ENCODE data around the gene CDK17. TPM values are rescaled to one million over a fixed set of nuclear protein-coding genes. Genes with fewer than 3 reads are reported as not detected.

Gene CDK17
- total RNA-seq, 2 experiments from 2014 or later: 41.5 to 42.5 TPM

- POLR2A ChIA-PET: no interaction called here
- no peaks in the 10 kb centered on the region for H3K27me3 Mint-ChIP-seq
- no peak for DNase-seq
- no peak overlapping the region for H3K4me3 Mint-ChIP-seq
- no peak overlapping the region for H3K27ac Mint-ChIP-seq
- H3K4me1 Mint-ChIP-seq: peaks cover 13% of the 10 kb centered on the region
- CTCF ChIA-PET: no interaction called here
- H3K9me3 Mint-ChIP-seq: no peaks in the 10 kb centered on the region
- H3K36me3 Mint-ChIP-seq (ENCODE audit: low read depth): peaks cover 36% of the 10 kb centered on the region
Measured at GRCh38 chr12:96300064-96300463, 100.2 kb downstream of the CDK17 start.

DNA sequence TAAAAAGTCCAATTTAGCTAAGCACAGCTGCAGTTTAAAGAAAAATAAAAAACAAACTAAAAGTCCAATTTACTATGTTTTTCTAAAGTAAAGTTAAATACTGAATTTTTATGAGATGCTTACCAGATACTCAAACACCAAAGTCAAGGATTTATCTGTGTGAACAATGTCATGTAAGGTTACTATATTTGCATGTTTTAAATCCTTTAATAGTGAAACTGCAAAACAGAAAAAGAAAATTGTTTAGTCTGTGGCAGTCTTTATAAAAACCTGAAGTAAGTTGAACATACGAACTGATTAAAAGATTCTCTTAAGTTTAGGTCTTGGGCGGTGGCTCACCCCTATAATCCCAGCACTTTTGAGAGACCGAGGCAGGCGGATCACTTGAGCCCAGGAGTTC lies 102.7 kb downstream of the CDK17 start:
- ChIA-PET CTCF (interaction anchor here (0.7 kb wide), 2 partner anchors 55 to 219 kb away, joined by 3 read pairs; no protein-coding TSS in a partner anchor), POLR2A (interaction anchor here (1.5 kb wide), 1 partner anchor 103 kb away, joined by 4 read pairs; the partner anchor contains the start of gene CDK17)
- peaks cover 18% of the 10 kb centered on the region for H3K4me1 Mint-ChIP-seq
- no peaks in the 10 kb centered on the region for H3K9me3 Mint-ChIP-seq
- peaks cover 52% of the 10 kb centered on the region for H3K36me3 Mint-ChIP-seq (ENCODE audit: low read depth)
- no peak overlapping the region for H3K4me3 Mint-ChIP-seq
- DNase-seq: no peak
- H3K27ac Mint-ChIP-seq: no peak overlapping the region
- H3K27me3 Mint-ChIP-seq: no peaks in the 10 kb centered on the region

DNA sequence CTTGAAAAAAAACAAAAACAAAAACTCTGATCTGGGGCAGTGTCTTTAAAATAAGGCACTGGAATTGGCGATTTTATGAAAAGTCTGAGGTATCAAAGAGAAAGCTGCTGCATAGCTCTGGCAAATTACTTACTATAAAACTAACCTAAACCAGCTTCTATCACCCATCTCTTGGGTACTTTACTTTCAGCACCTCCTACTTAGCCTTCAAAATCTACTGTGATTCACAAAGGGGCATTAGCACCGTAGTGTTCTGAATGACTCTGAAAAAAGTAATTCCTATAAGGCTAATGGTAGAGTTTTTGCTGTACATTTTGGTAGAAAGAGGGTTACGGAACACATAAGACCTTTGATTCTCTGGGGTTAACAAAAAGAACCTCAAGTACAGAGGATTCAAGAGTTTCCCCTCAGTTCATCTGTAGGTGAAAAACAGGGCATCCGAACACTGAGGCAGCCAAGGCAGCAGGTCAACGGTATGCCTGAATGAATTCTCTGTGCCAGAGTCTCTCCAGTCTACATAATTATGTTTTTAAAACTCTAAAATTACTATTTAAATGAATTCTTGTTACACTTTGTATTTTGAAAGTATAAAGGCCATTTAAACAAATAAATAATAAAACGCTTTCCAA lies 104.6 kb downstream of the CDK17 start:
- no peak for DNase-seq
- Mint-ChIP-seq H3K4me3 (no peak overlapping the region), H3K4me1 (peaks cover 15% of the 10 kb centered on the region), H3K27me3 (no peaks in the 10 kb centered on the region), H3K27ac (no peak overlapping the region), H3K36me3 (ENCODE audit: low read depth) (peaks cover 56% of the 10 kb centered on the region), H3K9me3 (no peaks in the 10 kb centered on the region)
- ChIA-PET POLR2A (interaction anchor here (0.7 to 1.5 kb wide), 3 partner anchors 104 to 105 kb away, joined by 3 to 4 read pairs (median 3); partner anchors contain the start of gene CDK17), CTCF (interaction anchor here (1.3 to 1.6 kb wide), 2 partner anchors 12 to 83 kb away, joined by 3 read pairs; no protein-coding TSS in a partner anchor)

DNA sequence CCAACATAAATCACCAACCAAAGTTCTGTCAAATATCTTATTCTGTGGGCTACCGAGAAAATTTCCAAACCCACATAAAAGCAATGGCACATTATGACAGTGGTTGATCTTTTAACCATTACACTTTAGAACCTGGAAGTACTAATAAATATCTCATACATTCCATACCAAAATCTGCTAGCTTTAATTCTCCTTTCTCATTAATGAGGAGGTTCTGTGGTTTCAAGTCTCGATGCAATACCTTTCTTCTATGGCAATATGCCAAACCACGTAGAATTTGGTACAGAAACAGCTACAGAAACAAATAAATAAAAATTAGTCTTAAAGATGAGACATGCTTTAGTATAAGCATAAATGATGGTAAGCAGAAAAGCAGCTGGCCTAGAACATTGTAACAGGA lies 105.4 kb downstream of the CDK17 start:
- DNase-seq: no peak
- Mint-ChIP-seq H3K9me3 (no peaks in the 10 kb centered on the region), H3K27ac (no peak overlapping the region), H3K36me3 (ENCODE audit: low read depth) (peaks cover 52% of the 10 kb centered on the region), H3K4me1 (peaks cover 15% of the 10 kb centered on the region), H3K27me3 (no peaks in the 10 kb centered on the region), H3K4me3 (no peak overlapping the region)
- ChIA-PET CTCF (interaction anchor here (1.3 to 1.6 kb wide), 2 partner anchors 13 to 83 kb away, joined by 3 read pairs; no protein-coding TSS in a partner anchor), POLR2A (interaction anchor here (1.1 kb wide), 1 partner anchor 106 kb away, joined by 3 read pairs; the partner anchor contains the start of gene CDK17)

GRCh38 chr12:96293093-96293492 lies 107.1 kb downstream of the CDK17 start:
- POLR2A ChIA-PET: no interaction called here
- Mint-ChIP-seq H3K36me3 (ENCODE audit: low read depth) (peaks cover 57% of the 10 kb centered on the region), H3K27me3 (no peaks in the 10 kb centered on the region), H3K9me3 (no peaks in the 10 kb centered on the region), H3K4me3 (no peak overlapping the region), H3K4me1 (peaks cover 13% of the 10 kb centered on the region), H3K27ac (no peak overlapping the region)
- DNase-seq: no peak
- CTCF ChIA-PET: no interaction called here

GRCh38 chr12:96289067-96289466 lies 111.2 kb downstream of the CDK17 start:
- no peaks in the 10 kb centered on the region for H3K27me3 Mint-ChIP-seq
- H3K36me3 Mint-ChIP-seq (ENCODE audit: low read depth): peaks cover 63% of the 10 kb centered on the region
- ChIA-PET CTCF (no interaction called here), POLR2A (no interaction called here)
- no peak for DNase-seq
- H3K4me1 Mint-ChIP-seq: peaks cover 8% of the 10 kb centered on the region
- H3K4me3 Mint-ChIP-seq: no peak overlapping the region
- no peaks in the 10 kb centered on the region for H3K9me3 Mint-ChIP-seq
- no peak overlapping the region for H3K27ac Mint-ChIP-seq

- POLR2A ChIA-PET: interaction anchor here (1.0 to 1.1 kb wide), 2 partner anchors 114 to 115 kb away, joined by 3 read pairs; partner anchors contain the start of gene CDK17
- H3K27me3 Mint-ChIP-seq: no peaks in the 10 kb centered on the region
- DNase-seq: no peak
- peaks cover 8% of the 10 kb centered on the region for H3K4me1 Mint-ChIP-seq
- peaks cover 73% of the 10 kb centered on the region for H3K36me3 Mint-ChIP-seq (ENCODE audit: low read depth)
- CTCF ChIA-PET: interaction anchor here (0.7 kb wide), 1 partner anchor 9 kb away, joined by 3 read pairs; no protein-coding TSS in a partner anchor
- H3K4me3 Mint-ChIP-seq: no peak overlapping the region
- no peaks in the 10 kb centered on the region for H3K9me3 Mint-ChIP-seq
- H3K27ac Mint-ChIP-seq: no peak overlapping the region
Measured at GRCh38 chr12:96285158-96285557, 115.1 kb downstream of the CDK17 start.

GRCh38 chr12:96274331-96274730 lies 125.9 kb downstream of the CDK17 start:
- Mint-ChIP-seq H3K4me3 (no peak overlapping the region), H3K27me3 (no peaks in the 10 kb centered on the region), H3K4me1 (peaks cover 7% of the 10 kb centered on the region), H3K36me3 (ENCODE audit: low read depth) (peaks cover 74% of the 10 kb centered on the region), H3K27ac (no peak overlapping the region), H3K9me3 (no peaks in the 10 kb centered on the region)
- CTCF ChIA-PET: no interaction called here
- DNase-seq: no peak
- POLR2A ChIA-PET: no interaction called here

- no peaks in the 10 kb centered on the region for H3K9me3 Mint-ChIP-seq
- no peaks in the 10 kb centered on the region for H3K27me3 Mint-ChIP-seq
- CTCF ChIA-PET: interaction anchor here (1.3 kb wide), 1 partner anchor 245 kb away, joined by 3 read pairs; no protein-coding TSS in a partner anchor
- peaks cover 81% of the 10 kb centered on the region for H3K36me3 Mint-ChIP-seq (ENCODE audit: low read depth)
- no peak for DNase-seq
- peak overlapping the region; percentile 31 for H3K27ac Mint-ChIP-seq
- no peak overlapping the region for H3K4me3 Mint-ChIP-seq
- H3K4me1 Mint-ChIP-seq: peaks cover 10% of the 10 kb centered on the region
- POLR2A ChIA-PET: interaction anchor here (1.1 kb wide), 1 partner anchor 130 kb away, joined by 3 read pairs; no protein-coding TSS in a partner anchor
Measured at GRCh38 chr12:96271469-96272199, 128.6 kb downstream of the CDK17 start.

DNA sequence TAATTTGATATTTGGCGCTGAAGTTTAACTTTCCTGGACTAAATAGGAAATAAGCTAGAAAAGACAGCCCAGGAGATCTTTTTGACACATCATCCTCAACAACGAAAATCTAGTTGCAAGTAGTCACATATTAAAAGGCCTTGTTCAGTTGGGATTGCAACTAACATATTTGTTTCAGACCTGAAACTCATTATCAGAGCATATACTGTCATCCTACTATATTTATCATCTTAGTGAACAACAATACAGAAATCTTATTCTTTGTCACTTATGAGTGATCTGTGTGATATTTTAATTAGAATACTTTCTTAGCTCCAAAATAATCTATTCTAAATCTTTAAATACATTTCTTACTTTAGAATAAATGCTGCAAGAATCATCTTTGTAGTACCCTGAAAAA lies 134.0 kb downstream of the CDK17 start:
- H3K27me3 Mint-ChIP-seq: no peaks in the 10 kb centered on the region
- peaks cover 74% of the 10 kb centered on the region for H3K36me3 Mint-ChIP-seq (ENCODE audit: low read depth)
- no peaks in the 10 kb centered on the region for H3K9me3 Mint-ChIP-seq
- peaks cover 5% of the 10 kb centered on the region for H3K4me1 Mint-ChIP-seq
- H3K27ac Mint-ChIP-seq: no peak overlapping the region
- H3K4me3 Mint-ChIP-seq: no peak overlapping the region
- no peak for DNase-seq
- POLR2A ChIA-PET: interaction anchor here (0.7 to 2.7 kb wide), 3 partner anchors 10 to 134 kb away, joined by 3 to 12 read pairs (median 8); partner anchors contain the start of gene CDK17
- CTCF ChIA-PET: interaction anchor here (1.2 to 2.9 kb wide), 3 partner anchors 51 to 251 kb away, joined by 3 to 8 read pairs (median 4); partner anchors contain the start of gene CDK17

- H3K9me3 Mint-ChIP-seq: no peaks in the 10 kb centered on the region
- no peak overlapping the region for H3K27ac Mint-ChIP-seq
- peaks cover 5% of the 10 kb centered on the region for H3K4me1 Mint-ChIP-seq
- H3K27me3 Mint-ChIP-seq: no peaks in the 10 kb centered on the region
- H3K4me3 Mint-ChIP-seq: no peak overlapping the region
- ChIA-PET CTCF (interaction anchor here (1.2 to 2.9 kb wide), 3 partner anchors 51 to 251 kb away, joined by 3 to 8 read pairs (median 4); partner anchors contain the start of gene CDK17), POLR2A (interaction anchor here (0.7 to 2.7 kb wide), 3 partner anchors 10 to 134 kb away, joined by 3 to 12 read pairs (median 8); partner anchors contain the start of gene CDK17)
- DNase-seq: no peak
- peaks cover 76% of the 10 kb centered on the region for H3K36me3 Mint-ChIP-seq (ENCODE audit: low read depth)
Measured at GRCh38 chr12:96265836-96266235, 134.4 kb downstream of the CDK17 start.

DNA sequence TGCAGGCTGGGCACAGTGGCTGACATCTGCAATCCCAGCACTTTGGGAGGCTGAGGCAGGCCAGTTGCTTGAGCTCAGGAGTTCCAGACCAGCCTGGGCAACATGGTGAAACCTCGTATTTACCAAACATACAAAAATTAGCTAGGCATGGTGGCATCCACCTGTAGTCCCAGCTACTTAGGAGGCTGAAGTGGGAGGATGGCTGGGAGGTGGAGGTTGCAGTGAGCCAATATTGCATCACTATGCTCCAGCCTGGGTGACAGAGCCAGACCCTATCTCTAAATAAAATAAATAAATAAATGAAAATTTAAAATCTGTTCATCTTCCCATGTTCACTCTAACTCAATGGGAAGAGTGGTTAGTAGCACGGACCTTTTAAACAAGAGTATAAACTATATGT lies 134.8 kb downstream of the CDK17 start:
- H3K27me3 Mint-ChIP-seq: no peaks in the 10 kb centered on the region
- H3K9me3 Mint-ChIP-seq: no peaks in the 10 kb centered on the region
- H3K27ac Mint-ChIP-seq: no peak overlapping the region
- H3K4me1 Mint-ChIP-seq: peaks cover 5% of the 10 kb centered on the region
- no peak for DNase-seq
- no peak overlapping the region for H3K4me3 Mint-ChIP-seq
- ChIA-PET POLR2A (interaction anchor here (0.7 to 2.7 kb wide), 3 partner anchors 9 to 135 kb away, joined by 3 to 12 read pairs (median 8); partner anchors contain the start of gene CDK17), CTCF (interaction anchor here (1.2 to 2.9 kb wide), 3 partner anchors 50 to 252 kb away, joined by 3 to 8 read pairs (median 4); partner anchors contain the start of gene CDK17)
- peaks cover 76% of the 10 kb centered on the region for H3K36me3 Mint-ChIP-seq (ENCODE audit: low read depth)

All from activated CD4-positive, alpha-beta memory T cell treated with anti-CD3 and anti-CD28 coated beads, Interleukin-2, amount 10 ng/mL, durations not matched to agents 7 days and 5 days (primary cell).